Measurements from ENCODE around the gene RFC4.
"Not testable (repeated sequence)": the region's sequence is repeated elsewhere in the genome, so short reads cannot be mapped to it uniquely, and the experiment has no call there.

The RFC4 gene

GRCh38 chr3:186822388-186822759 lies 16.1 kb upstream of the RFC4 start:
- not testable (repeated sequence) for H3K4me3 ChIP-seq (ENCODE audit: low read depth, low read length); H3K36me3 ChIP-seq (ENCODE audit: control insufficient read depth, insufficient read depth, low read length); H3K9ac ChIP-seq (ENCODE audit: low read depth, low read length); H3K9me3 ChIP-seq (ENCODE audit: control insufficient read depth, insufficient read depth, low read length); H3K4me1 ChIP-seq (ENCODE audit: control insufficient read depth, insufficient read depth, low read length)
- peaks cover 23% of the 10 kb centered on the region for H3K27me3 ChIP-seq (ENCODE audit: control insufficient read depth, insufficient read depth, low read length)

GRCh38 chr3:186821429-186822387 lies 15.4 kb upstream of the RFC4 start:
- H3K9me3 ChIP-seq (ENCODE audit: control insufficient read depth, insufficient read depth, low read length) = no peaks in the 10 kb centered on the region
- H3K36me3 ChIP-seq (ENCODE audit: control insufficient read depth, insufficient read depth, low read length) = no peaks in the 10 kb centered on the region
- peaks cover 22% of the 10 kb centered on the region for H3K27me3 ChIP-seq (ENCODE audit: control insufficient read depth, insufficient read depth, low read length)
- peaks cover 3% of the 10 kb centered on the region for H3K4me1 ChIP-seq (ENCODE audit: control insufficient read depth, insufficient read depth, low read length)
- no peak overlapping the region for H3K4me3 ChIP-seq (ENCODE audit: low read depth, low read length)
- no peak overlapping the region for H3K9ac ChIP-seq (ENCODE audit: low read depth, low read length)

GRCh38 chr3:186818956-186819355 lies 12.7 kb upstream of the RFC4 start:
- no peak overlapping the region for H3K9ac ChIP-seq (ENCODE audit: low read depth, low read length)
- peaks cover 5% of the 10 kb centered on the region for H3K4me1 ChIP-seq (ENCODE audit: control insufficient read depth, insufficient read depth, low read length)
- no peaks in the 10 kb centered on the region for H3K36me3 ChIP-seq (ENCODE audit: control insufficient read depth, insufficient read depth, low read length)
- no peak overlapping the region for H3K4me3 ChIP-seq (ENCODE audit: low read depth, low read length)
- H3K9me3 ChIP-seq (ENCODE audit: control insufficient read depth, insufficient read depth, low read length) = no peaks in the 10 kb centered on the region
- H3K27me3 ChIP-seq (ENCODE audit: control insufficient read depth, insufficient read depth, low read length) = peaks cover 1% of the 10 kb centered on the region

- H3K9ac ChIP-seq (ENCODE audit: low read depth, low read length) = no peak overlapping the region
- no peak overlapping the region for H3K4me3 ChIP-seq (ENCODE audit: low read depth, low read length)
- H3K9me3 ChIP-seq (ENCODE audit: control insufficient read depth, insufficient read depth, low read length) = no peaks in the 10 kb centered on the region
- peaks cover 5% of the 10 kb centered on the region for H3K4me1 ChIP-seq (ENCODE audit: control insufficient read depth, insufficient read depth, low read length)
- H3K27me3 ChIP-seq (ENCODE audit: control insufficient read depth, insufficient read depth, low read length) = no peaks in the 10 kb centered on the region
- no peaks in the 10 kb centered on the region for H3K36me3 ChIP-seq (ENCODE audit: control insufficient read depth, insufficient read depth, low read length)
Measured at GRCh38 chr3:186818516-186818915, 12.2 kb upstream of the RFC4 start.

- H3K4me3 ChIP-seq (ENCODE audit: low read depth, low read length) = no peak overlapping the region
- H3K27me3 ChIP-seq (ENCODE audit: control insufficient read depth, insufficient read depth, low read length) = no peaks in the 10 kb centered on the region
- peaks cover 5% of the 10 kb centered on the region for H3K4me1 ChIP-seq (ENCODE audit: control insufficient read depth, insufficient read depth, low read length)
- no peak overlapping the region for H3K9ac ChIP-seq (ENCODE audit: low read depth, low read length)
- H3K36me3 ChIP-seq (ENCODE audit: control insufficient read depth, insufficient read depth, low read length) = no peaks in the 10 kb centered on the region
- no peaks in the 10 kb centered on the region for H3K9me3 ChIP-seq (ENCODE audit: control insufficient read depth, insufficient read depth, low read length)
Measured at GRCh38 chr3:186815435-186815834, 9.2 kb upstream of the RFC4 start.

- H3K4me1 ChIP-seq (ENCODE audit: control insufficient read depth, insufficient read depth, low read length) = peaks cover 5% of the 10 kb centered on the region
- no peaks in the 10 kb centered on the region for H3K9me3 ChIP-seq (ENCODE audit: control insufficient read depth, insufficient read depth, low read length)
- no peak overlapping the region for H3K9ac ChIP-seq (ENCODE audit: low read depth, low read length)
- H3K36me3 ChIP-seq (ENCODE audit: control insufficient read depth, insufficient read depth, low read length) = no peaks in the 10 kb centered on the region
- no peaks in the 10 kb centered on the region for H3K27me3 ChIP-seq (ENCODE audit: control insufficient read depth, insufficient read depth, low read length)
- H3K4me3 ChIP-seq (ENCODE audit: low read depth, low read length) = no peak overlapping the region
Measured at GRCh38 chr3:186814100-186814499, 7.8 kb upstream of the RFC4 start.

- H3K4me1 ChIP-seq (ENCODE audit: control insufficient read depth, insufficient read depth, low read length); H3K9ac ChIP-seq (ENCODE audit: low read depth, low read length); H3K27me3 ChIP-seq (ENCODE audit: control insufficient read depth, insufficient read depth, low read length); H3K9me3 ChIP-seq (ENCODE audit: control insufficient read depth, insufficient read depth, low read length); H3K4me3 ChIP-seq (ENCODE audit: low read depth, low read length); H3K36me3 ChIP-seq (ENCODE audit: control insufficient read depth, insufficient read depth, low read length): not testable (repeated sequence)
Measured at GRCh38 chr3:186811313-186811712, 5.0 kb upstream of the RFC4 start.

GRCh38 chr3:186810336-186810996 lies 4.2 kb upstream of the RFC4 start:
- no peaks in the 10 kb centered on the region for H3K36me3 ChIP-seq (ENCODE audit: control insufficient read depth, insufficient read depth, low read length)
- H3K4me3 ChIP-seq (ENCODE audit: low read depth, low read length) = no peak overlapping the region
- H3K27me3 ChIP-seq (ENCODE audit: control insufficient read depth, insufficient read depth, low read length) = no peaks in the 10 kb centered on the region
- peaks cover 3% of the 10 kb centered on the region for H3K4me1 ChIP-seq (ENCODE audit: control insufficient read depth, insufficient read depth, low read length)
- H3K9ac ChIP-seq (ENCODE audit: low read depth, low read length) = no peak overlapping the region
- no peaks in the 10 kb centered on the region for H3K9me3 ChIP-seq (ENCODE audit: control insufficient read depth, insufficient read depth, low read length)

GRCh38 chr3:186807231-186807630 lies 949 bp upstream of the RFC4 start:
- Histone ChIP-seq H3K4me1 (ENCODE audit: control insufficient read depth, insufficient read depth, low read length) (peaks cover 7% of the 10 kb centered on the region), H3K4me3 (ENCODE audit: low read depth, low read length) (peak overlapping the region; percentile 98), H3K27me3 (ENCODE audit: control insufficient read depth, insufficient read depth, low read length) (no peaks in the 10 kb centered on the region), H3K9me3 (ENCODE audit: control insufficient read depth, insufficient read depth, low read length) (no peaks in the 10 kb centered on the region), H3K36me3 (ENCODE audit: control insufficient read depth, insufficient read depth, low read length) (peaks cover 18% of the 10 kb centered on the region), H3K9ac (ENCODE audit: low read depth, low read length) (peak overlapping the region; percentile 98)

GRCh38 chr3:186803447-186803846 lies 2.8 kb downstream of the RFC4 start:
- not testable (repeated sequence) for H3K4me1 ChIP-seq (ENCODE audit: control insufficient read depth, insufficient read depth, low read length); H3K27me3 ChIP-seq (ENCODE audit: control insufficient read depth, insufficient read depth, low read length); H3K9me3 ChIP-seq (ENCODE audit: control insufficient read depth, insufficient read depth, low read length); H3K4me3 ChIP-seq (ENCODE audit: low read depth, low read length); H3K9ac ChIP-seq (ENCODE audit: low read depth, low read length)
- H3K36me3 ChIP-seq (ENCODE audit: control insufficient read depth, insufficient read depth, low read length) = peaks cover 25% of the 10 kb centered on the region

- peaks cover 7% of the 10 kb centered on the region for H3K4me1 ChIP-seq (ENCODE audit: control insufficient read depth, insufficient read depth, low read length)
- peaks cover 29% of the 10 kb centered on the region for H3K36me3 ChIP-seq (ENCODE audit: control insufficient read depth, insufficient read depth, low read length)
- no peaks in the 10 kb centered on the region for H3K9me3 ChIP-seq (ENCODE audit: control insufficient read depth, insufficient read depth, low read length)
- H3K27me3 ChIP-seq (ENCODE audit: control insufficient read depth, insufficient read depth, low read length) = no peaks in the 10 kb centered on the region
- no peak overlapping the region for H3K4me3 ChIP-seq (ENCODE audit: low read depth, low read length)
- H3K9ac ChIP-seq (ENCODE audit: low read depth, low read length) = no peak overlapping the region
Measured at GRCh38 chr3:186802701-186803100, 3.6 kb downstream of the RFC4 start.

GRCh38 chr3:186800285-186800684 lies 6.0 kb downstream of the RFC4 start:
- Histone ChIP-seq H3K9me3 (ENCODE audit: control insufficient read depth, insufficient read depth, low read length) (no peaks in the 10 kb centered on the region), H3K4me3 (ENCODE audit: low read depth, low read length) (no peak overlapping the region), H3K36me3 (ENCODE audit: control insufficient read depth, insufficient read depth, low read length) (peaks cover 37% of the 10 kb centered on the region)

More at GRCh38 chr3:186800285-186800684, 6.0 kb downstream of the RFC4 start:
- H3K27me3 ChIP-seq (ENCODE audit: control insufficient read depth, insufficient read depth, low read length) = no peaks in the 10 kb centered on the region
- no peak overlapping the region for H3K9ac ChIP-seq (ENCODE audit: low read depth, low read length)
- H3K4me1 ChIP-seq (ENCODE audit: control insufficient read depth, insufficient read depth, low read length) = peaks cover 4% of the 10 kb centered on the region

Measured in iPS-15b (cell line).